ENCODE data around the gene ADCK1. TPM values are rescaled to one million over a fixed set of nuclear protein-coding genes. Genes with fewer than 3 reads are reported as not detected.
"Not testable (repeated sequence)": the region's sequence is repeated elsewhere in the genome, so short reads cannot be mapped to it uniquely, and the experiment has no call there.

ADCK1 gene
- total RNA-seq, 4 donors from 2014 or later: 5.4 to 7.1 (median 5.6) TPM; not detected in 1

DNA sequence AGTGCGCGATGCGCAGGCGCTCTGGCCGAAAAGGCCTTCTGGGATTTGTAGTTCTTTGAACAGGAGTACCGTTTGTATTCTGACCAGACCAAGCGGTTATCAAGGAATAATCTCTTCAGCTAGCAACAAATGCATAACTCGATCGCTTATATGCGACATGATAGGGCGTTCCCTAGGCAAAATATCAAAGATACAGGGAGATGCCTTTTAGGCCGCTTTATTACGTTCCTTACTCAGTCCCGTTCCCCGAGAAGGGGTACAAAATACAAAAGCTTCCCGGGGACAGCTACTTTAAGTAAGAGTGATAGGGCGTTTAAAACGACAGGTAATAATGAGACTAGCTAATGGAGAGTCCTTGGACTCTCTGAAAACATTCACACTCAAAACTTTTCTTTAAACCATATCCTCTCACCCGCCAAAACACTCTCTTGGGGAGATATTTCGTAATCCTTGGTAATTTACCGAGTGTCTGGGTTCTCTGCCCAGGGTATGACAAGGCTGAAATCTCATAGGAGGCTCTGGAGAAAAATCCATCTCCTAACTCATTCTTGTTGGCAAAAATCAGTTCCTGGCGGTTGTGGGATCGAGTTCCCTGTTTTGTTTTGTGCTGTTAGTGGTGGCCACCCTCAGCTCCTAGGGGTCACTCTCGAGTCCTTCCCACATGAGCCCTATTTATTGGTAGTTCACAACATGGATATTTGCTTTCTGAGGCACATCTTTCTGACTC is 38.5 kb upstream of the ADCK1 start:
- peak; percentile 40 for DNase-seq
- TF ChIP-seq POLR2A (IDR thresholded peaks at IDR 0.05): no peak
- TF ChIP-seq, protein P1, sequence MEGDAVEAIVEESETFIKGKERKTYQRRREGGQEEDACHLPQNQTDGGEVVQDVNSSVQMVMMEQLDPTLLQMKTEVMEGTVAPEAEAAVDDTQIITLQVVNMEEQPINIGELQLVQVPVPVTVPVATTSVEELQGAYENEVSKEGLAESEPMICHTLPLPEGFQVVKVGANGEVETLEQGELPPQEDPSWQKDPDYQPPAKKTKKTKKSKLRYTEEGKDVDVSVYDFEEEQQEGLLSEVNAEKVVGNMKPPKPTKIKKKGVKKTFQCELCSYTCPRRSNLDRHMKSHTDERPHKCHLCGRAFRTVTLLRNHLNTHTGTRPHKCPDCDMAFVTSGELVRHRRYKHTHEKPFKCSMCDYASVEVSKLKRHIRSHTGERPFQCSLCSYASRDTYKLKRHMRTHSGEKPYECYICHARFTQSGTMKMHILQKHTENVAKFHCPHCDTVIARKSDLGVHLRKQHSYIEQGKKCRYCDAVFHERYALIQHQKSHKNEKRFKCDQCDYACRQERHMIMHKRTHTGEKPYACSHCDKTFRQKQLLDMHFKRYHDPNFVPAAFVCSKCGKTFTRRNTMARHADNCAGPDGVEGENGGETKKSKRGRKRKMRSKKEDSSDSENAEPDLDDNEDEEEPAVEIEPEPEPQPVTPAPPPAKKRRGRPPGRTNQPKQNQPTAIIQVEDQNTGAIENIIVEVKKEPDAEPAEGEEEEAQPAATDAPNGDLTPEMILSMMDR (IDR thresholded peaks at IDR 0.05): no peak
- intact Hi-C loops (cut with DNase I; ENCODE audit: low total_unique reads): no loop called here
- H3K27me3 ChIP-seq: no peaks in the 10 kb centered on the region
- peaks cover 7 to 9% of the 10 kb centered on the region in 2 donors for H3K4me1 ChIP-seq
- H3K36me3 ChIP-seq: no peaks in the 10 kb centered on the region
- H3K27ac ChIP-seq: peak overlapping the region; percentile 86 to 93
- H3K4me3 ChIP-seq: peak overlapping the region; percentile 78 to 97
- H3K9me3 ChIP-seq: no peaks in the 10 kb centered on the region

DNA sequence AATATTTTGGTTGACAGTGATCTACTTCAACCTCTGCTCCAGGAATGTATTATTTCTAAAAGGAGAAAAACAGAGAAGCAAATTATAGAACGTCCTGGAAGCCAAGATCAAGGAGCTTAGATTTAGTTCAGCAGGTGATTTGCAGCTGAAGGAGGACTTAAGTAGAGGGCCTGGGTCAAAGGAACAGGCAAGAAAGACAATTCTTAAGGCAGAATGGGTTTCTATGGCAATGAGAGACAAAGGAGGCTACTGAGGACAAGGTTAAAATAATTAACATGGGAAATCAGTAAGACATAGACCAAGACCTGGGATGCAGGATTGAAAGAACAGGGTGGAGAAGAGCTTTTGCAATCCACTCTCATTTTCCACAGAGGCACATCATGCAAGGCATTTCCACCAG is 36.6 kb upstream of the ADCK1 start:
- Histone ChIP-seq H3K9me3 (no peaks in the 10 kb centered on the region), H3K4me1 (peaks cover 7 to 9% of the 10 kb centered on the region in 2 donors), H3K36me3 (no peaks in the 10 kb centered on the region), H3K27me3 (no peaks in the 10 kb centered on the region), H3K4me3 (no peak overlapping the region), H3K27ac (no peak overlapping the region)
- no peak for DNase-seq
- intact Hi-C loops (cut with DNase I; ENCODE audit: low total_unique reads): no loop called here
- no peak for TF ChIP-seq POLR2A (IDR thresholded peaks at IDR 0.05)
- TF ChIP-seq, protein P1 (IDR thresholded peaks at IDR 0.05): no peak

DNA sequence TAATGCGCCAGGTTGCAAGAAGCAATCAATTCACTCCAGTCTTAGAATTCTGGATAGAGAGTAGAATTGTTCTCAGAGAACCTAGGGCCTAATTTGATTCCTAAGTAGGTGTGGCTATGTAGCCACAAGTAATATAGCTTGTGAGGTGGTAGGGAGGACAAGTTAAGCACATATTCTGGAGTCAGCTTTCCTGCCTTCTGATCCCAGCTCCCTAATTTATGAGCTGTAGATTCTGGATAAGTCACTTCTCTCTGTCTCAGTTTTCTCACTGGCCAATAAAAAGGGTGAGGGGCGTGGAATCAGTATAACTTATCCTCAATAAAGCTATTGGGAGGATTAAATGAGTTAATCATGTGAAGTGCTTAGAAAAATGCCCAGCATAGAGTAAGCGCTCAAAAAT is 35.9 kb upstream of the ADCK1 start:
- Histone ChIP-seq H3K27ac (no peak overlapping the region), H3K27me3 (no peaks in the 10 kb centered on the region), H3K4me3 (no peak overlapping the region), H3K36me3 (no peaks in the 10 kb centered on the region), H3K9me3 (no peaks in the 10 kb centered on the region), H3K4me1 (peaks cover 5 to 9% of the 10 kb centered on the region in 2 donors)
- TF ChIP-seq, protein P1 (IDR thresholded peaks at IDR 0.05): no peak
- no peak for TF ChIP-seq POLR2A (IDR thresholded peaks at IDR 0.05)
- intact Hi-C loops (cut with DNase I; ENCODE audit: low total_unique reads): no loop called here
- no peak for DNase-seq

DNA sequence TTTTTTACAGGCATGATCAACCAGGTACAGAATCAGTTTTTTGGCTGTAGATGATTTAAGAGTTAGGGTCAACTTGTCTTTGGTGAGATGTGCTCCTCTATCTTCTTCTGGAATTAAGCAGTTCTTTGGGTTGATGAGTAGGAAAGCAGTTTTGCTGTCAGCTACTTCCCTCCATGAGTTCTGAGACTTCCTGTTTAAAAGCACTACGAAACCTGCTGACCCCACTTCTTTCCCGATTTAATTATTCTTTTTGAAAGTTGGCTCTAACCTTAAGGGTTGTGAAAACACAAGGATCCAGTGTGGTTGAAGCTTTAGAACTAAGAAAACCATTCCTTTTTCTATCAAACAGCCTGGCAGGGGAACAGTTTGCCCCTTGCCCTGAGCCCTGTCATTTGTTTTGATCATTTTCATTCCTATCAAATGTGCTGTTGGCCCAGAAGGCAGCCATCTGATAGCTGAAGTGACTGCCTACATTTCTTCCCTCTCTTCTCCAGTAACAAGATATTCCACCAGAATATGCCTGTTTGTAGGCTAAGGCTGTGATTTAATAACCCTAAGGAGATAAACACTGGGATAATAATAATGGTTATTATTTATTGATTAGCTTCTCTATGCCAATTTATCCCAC is 31.4 kb upstream of the ADCK1 start:
- H3K27me3 ChIP-seq; H3K4me1 ChIP-seq; H3K36me3 ChIP-seq; H3K27ac ChIP-seq; DNase-seq; intact Hi-C loops (cut with DNase I; ENCODE audit: low total_unique reads); H3K9me3 ChIP-seq; H3K4me3 ChIP-seq: not testable (repeated sequence)

DNA sequence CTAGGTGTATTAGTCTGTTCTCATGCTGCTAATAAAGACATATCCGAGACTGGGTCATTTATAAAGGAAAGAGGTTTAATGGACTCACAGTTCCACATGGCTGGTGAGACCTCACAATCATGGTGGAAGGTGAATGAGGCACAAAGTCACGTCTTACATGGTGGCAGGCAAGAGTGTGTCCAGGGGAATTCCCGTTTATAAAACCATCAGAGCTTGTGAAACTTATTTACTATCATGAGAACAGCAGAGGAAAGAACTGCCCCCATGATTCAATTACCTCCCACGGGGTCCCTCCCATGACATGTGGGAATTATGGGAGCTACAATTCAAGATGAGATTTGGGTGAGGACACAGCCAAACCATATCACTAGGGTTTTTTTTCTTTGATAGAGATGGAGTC is 25.9 kb upstream of the ADCK1 start:
- H3K9me3 ChIP-seq; DNase-seq; H3K36me3 ChIP-seq; H3K4me1 ChIP-seq; H3K27me3 ChIP-seq; intact Hi-C loops (cut with DNase I; ENCODE audit: low total_unique reads); H3K4me3 ChIP-seq; H3K27ac ChIP-seq: not testable (repeated sequence)

DNA sequence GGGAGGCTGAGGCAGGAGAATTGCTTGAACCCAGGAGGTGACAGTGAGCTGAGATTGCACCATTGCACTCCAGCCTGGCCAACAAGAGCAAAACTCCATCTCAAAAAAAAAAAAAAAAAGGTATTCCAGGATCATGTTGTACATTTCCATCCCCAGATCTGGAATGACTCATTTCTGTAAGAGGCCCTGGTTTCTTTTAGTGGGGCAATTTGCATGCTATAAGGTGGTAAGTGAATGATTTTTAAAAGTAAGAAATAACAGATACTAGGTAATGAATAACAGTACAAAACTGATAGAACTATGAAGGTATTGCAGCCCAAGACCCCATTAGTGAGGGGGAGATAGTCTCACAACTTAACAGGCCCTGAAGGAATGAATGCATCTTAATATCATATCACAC is 17.7 kb upstream of the ADCK1 start:
- TF ChIP-seq POLR2A (IDR thresholded peaks at IDR 0.05): no peak
- TF ChIP-seq, protein P1 (IDR thresholded peaks at IDR 0.05): no peak
- no peak overlapping the region for H3K27ac ChIP-seq
- no peaks in the 10 kb centered on the region for H3K4me1 ChIP-seq
- no peak overlapping the region for H3K4me3 ChIP-seq
- no peak for DNase-seq
- H3K27me3 ChIP-seq: no peaks in the 10 kb centered on the region
- H3K9me3 ChIP-seq: no peaks in the 10 kb centered on the region
- no peaks in the 10 kb centered on the region for H3K36me3 ChIP-seq
- intact Hi-C loops (cut with DNase I; ENCODE audit: low total_unique reads): no loop called here
